Measurements from ENCODE around the gene KCNF1. TPM values are rescaled to one million over a fixed set of nuclear protein-coding genes. Genes with fewer than 3 reads are reported as not detected.

KCNF1 gene
- total RNA-seq, 1 donor from 2014 or later = 1.6 TPM

- DNase-seq (ENCODE audit: low read depth) (no peak), FAIRE-seq (no peak)
- H3K79me2 ChIP-seq (ENCODE audit: insufficient read depth, low read length) = no peaks in the 10 kb centered on the region
- no peaks in the 10 kb centered on the region for H3K36me3 Mint-ChIP-seq (ENCODE audit: low read depth, unreplicated experiment)
- peaks cover 18% of the 10 kb centered on the region for H3K9me3 Mint-ChIP-seq (ENCODE audit: unreplicated experiment)
- H3K9me3 ChIP-seq (ENCODE audit: insufficient read depth, low read depth, low read length) = no peaks in the 10 kb centered on the region
- H3K27me3 ChIP-seq (ENCODE audit: insufficient read depth, low read length) = peaks cover 4% of the 10 kb centered on the region
- H3K4me3 ChIP-seq (ENCODE audit: insufficient read depth, low read depth, low read length) = no peak overlapping the region
- H3K27me3 Mint-ChIP-seq (ENCODE audit: low read depth, unreplicated experiment) = peaks cover 15% of the 10 kb centered on the region
- H4K20me1 ChIP-seq (ENCODE audit: insufficient read depth, low read length) = no peaks in the 10 kb centered on the region
- no peaks in the 10 kb centered on the region for H3K36me3 ChIP-seq (ENCODE audit: insufficient read depth, low read length)
- H3K9ac ChIP-seq (ENCODE audit: low read length) = no peak overlapping the region
- H2AFZ ChIP-seq (ENCODE audit: low read depth, low read length) = no peak overlapping the region
- peaks cover 7% of the 10 kb centered on the region for H3K4me1 ChIP-seq (ENCODE audit: insufficient read depth, low read length)
- peaks cover 13% of the 10 kb centered on the region for H3K4me1 Mint-ChIP-seq (ENCODE audit: low read depth, unreplicated experiment)
- H3K4me3 Mint-ChIP-seq (ENCODE audit: unreplicated experiment) = no peak overlapping the region
- no peak for TF ChIP-seq EZH2 (IDR thresholded peaks at IDR 0.05; ENCODE audit: insufficient read depth, low read length)
- no peak for TF ChIP-seq CTCF (IDR thresholded peaks at IDR 0.05; ENCODE audit: insufficient read depth, low read depth, low read length)
- H3K4me2 ChIP-seq (ENCODE audit: low read length) = no peak overlapping the region
- H3K27ac Mint-ChIP-seq (ENCODE audit: unreplicated experiment) = no peak overlapping the region
- no peak overlapping the region for H3K27ac ChIP-seq (ENCODE audit: low read depth, low read length)
These were observed 40.1 kb downstream of the KCNF1 start for GRCh38 chr2:10951558-10952414.

- Histone ChIP-seq H3K4me3 (ENCODE audit: insufficient read depth, low read depth, low read length) (no peak overlapping the region), H3K9me3 (ENCODE audit: insufficient read depth, low read depth, low read length) (no peaks in the 10 kb centered on the region), H3K79me2 (ENCODE audit: insufficient read depth, low read length) (no peaks in the 10 kb centered on the region), H2AFZ (ENCODE audit: low read depth, low read length) (no peak overlapping the region), H3K4me1 (ENCODE audit: insufficient read depth, low read length) (peaks cover 4% of the 10 kb centered on the region), H4K20me1 (ENCODE audit: insufficient read depth, low read length) (no peaks in the 10 kb centered on the region), H3K27ac (ENCODE audit: low read depth, low read length) (no peak overlapping the region), H3K9ac (ENCODE audit: low read length) (no peak overlapping the region), H3K36me3 (ENCODE audit: insufficient read depth, low read length) (no peaks in the 10 kb centered on the region), H3K4me2 (ENCODE audit: low read length) (no peak overlapping the region), H3K27me3 (ENCODE audit: insufficient read depth, low read length) (peaks cover 4% of the 10 kb centered on the region)
- TF ChIP-seq EZH2 (IDR thresholded peaks at IDR 0.05; ENCODE audit: insufficient read depth, low read length) (no peak), CTCF (IDR thresholded peaks at IDR 0.05; ENCODE audit: insufficient read depth, low read depth, low read length) (no peak)
- no peak for DNase-seq (ENCODE audit: low read depth)
- H3K27me3 Mint-ChIP-seq (ENCODE audit: low read depth, unreplicated experiment) = peaks cover 14% of the 10 kb centered on the region
- peaks cover 9% of the 10 kb centered on the region for H3K9me3 Mint-ChIP-seq (ENCODE audit: unreplicated experiment)
- no peak for FAIRE-seq
- H3K4me3 Mint-ChIP-seq (ENCODE audit: unreplicated experiment) = no peak overlapping the region
- no peak overlapping the region for H3K27ac Mint-ChIP-seq (ENCODE audit: unreplicated experiment)
- H3K36me3 Mint-ChIP-seq (ENCODE audit: low read depth, unreplicated experiment) = no peaks in the 10 kb centered on the region
- peaks cover 8% of the 10 kb centered on the region for H3K4me1 Mint-ChIP-seq (ENCODE audit: low read depth, unreplicated experiment)
These were observed 42.7 kb downstream of the KCNF1 start for GRCh38 chr2:10954416-10954815.
